ENCODE data around the gene PSMB5. TPM values are rescaled to one million over a fixed set of nuclear protein-coding genes. Genes with fewer than 3 reads are reported as not detected.

Gene PSMB5
- total and polyA plus RNA-seq, 2 of the 13 experiments (the other 11 are each of a cell fraction or from before 2014, with no cell fraction given): 705 to 871 TPM

DNA sequence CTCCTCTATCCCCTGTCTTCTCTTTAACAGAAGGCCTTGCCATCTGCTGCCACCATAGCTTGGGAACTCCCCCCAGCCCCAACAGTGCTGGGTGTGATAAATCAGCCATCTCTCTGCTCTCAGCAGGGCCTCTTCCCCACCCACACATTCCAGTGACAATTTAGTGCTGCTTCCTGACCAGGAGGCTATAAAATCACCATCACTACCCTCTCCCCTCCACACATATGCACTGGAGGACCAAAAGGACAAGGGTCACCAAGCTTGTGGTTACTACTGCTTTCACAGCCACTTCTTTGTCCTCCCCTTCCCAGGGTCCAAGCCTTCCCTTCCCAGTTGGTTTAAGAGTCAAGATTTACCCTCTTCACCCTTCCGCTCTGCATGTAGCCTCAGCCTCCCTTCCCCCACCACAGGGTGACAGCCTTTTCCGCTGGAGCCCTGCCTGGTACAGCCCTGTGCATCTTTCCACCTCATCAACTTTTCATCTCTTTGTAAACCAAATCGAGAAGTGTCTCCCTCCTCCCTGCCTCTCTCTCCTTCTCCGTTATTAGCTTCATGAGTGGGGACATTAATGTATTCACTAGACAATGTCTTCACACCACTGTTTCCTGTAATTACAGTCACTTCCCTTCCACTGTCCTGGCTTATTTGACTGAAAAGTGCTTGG, 9.4 kb downstream of the PSMB5 start (continued):
- TF ChIP-seq CBX5 (CRISPR knock-in tag; IDR thresholded peaks at IDR 0.05; ENCODE audit: borderline replicate concordance): no peak
- TF ChIP-seq, protein P1, sequence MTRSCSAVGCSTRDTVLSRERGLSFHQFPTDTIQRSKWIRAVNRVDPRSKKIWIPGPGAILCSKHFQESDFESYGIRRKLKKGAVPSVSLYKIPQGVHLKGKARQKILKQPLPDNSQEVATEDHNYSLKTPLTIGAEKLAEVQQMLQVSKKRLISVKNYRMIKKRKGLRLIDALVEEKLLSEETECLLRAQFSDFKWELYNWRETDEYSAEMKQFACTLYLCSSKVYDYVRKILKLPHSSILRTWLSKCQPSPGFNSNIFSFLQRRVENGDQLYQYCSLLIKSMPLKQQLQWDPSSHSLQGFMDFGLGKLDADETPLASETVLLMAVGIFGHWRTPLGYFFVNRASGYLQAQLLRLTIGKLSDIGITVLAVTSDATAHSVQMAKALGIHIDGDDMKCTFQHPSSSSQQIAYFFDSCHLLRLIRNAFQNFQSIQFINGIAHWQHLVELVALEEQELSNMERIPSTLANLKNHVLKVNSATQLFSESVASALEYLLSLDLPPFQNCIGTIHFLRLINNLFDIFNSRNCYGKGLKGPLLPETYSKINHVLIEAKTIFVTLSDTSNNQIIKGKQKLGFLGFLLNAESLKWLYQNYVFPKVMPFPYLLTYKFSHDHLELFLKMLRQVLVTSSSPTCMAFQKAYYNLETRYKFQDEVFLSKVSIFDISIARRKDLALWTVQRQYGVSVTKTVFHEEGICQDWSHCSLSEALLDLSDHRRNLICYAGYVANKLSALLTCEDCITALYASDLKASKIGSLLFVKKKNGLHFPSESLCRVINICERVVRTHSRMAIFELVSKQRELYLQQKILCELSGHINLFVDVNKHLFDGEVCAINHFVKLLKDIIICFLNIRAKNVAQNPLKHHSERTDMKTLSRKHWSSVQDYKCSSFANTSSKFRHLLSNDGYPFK (CRISPR knock-in tag; IDR thresholded peaks at IDR 0.05; ENCODE audit: borderline replicate concordance): no peak; the same call in 1 of the 2 replicates
- no peak for TF ChIP-seq AKNA (CRISPR knock-in tag; IDR thresholded peaks at IDR 0.05; ENCODE audit: borderline replicate concordance)
- TF ChIP-seq ERF (CRISPR knock-in tag; IDR thresholded peaks at IDR 0.05): no peak
- no peak for TF ChIP-seq ZZZ3 (CRISPR knock-in tag; IDR thresholded peaks at IDR 0.05; ENCODE audit: borderline replicate concordance)
- no peak for TF ChIP-seq MAFK (conservative IDR thresholded peaks at IDR 0.05 in 1 of 2, IDR thresholded peaks at IDR 0.05 in 1 of 2; ENCODE audit: low read length in 2 of 2)
- no peak for TF ChIP-seq ZNF557 (CRISPR knock-in tag; IDR thresholded peaks at IDR 0.05)
- 0 out of 2 replicates have a peak, but pooled peaks have one; percentile 18 for TF ChIP-seq ZMYM4 (CRISPR knock-in tag; IDR thresholded peaks at IDR 0.05)
- no peak for TF ChIP-seq TSC22D2 (CRISPR knock-in tag; IDR thresholded peaks at IDR 0.05; ENCODE audit: borderline replicate concordance)
- no peak for TF ChIP-seq AKAP8 (CRISPR knock-in tag; IDR thresholded peaks at IDR 0.05)
- no peak for TF ChIP-seq TP53 (CRISPR knock-in tag; conservative IDR thresholded peaks at IDR 0.05)
- TF ChIP-seq POLR2A (IDR thresholded peaks at IDR 0.05; ENCODE audit: insufficient read depth in 1 of 2, low read depth in 2 of 2, low read length in 2 of 2): peak; percentile 52 to 61
- TF ChIP-seq, protein P2, sequence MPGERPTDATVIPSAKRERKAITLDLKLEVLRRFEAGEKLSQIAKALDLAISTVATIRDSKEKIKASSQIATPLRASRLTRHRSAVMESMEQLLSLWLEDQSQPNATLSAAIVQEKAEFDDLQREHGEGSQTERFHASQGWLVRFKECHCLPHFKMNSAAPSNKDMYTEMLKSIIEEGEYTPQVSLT (CRISPR knock-in tag; IDR thresholded peaks at IDR 0.05; ENCODE audit: borderline replicate concordance, low read depth): no peak
- peak; percentile 39; the same call in 1 of the 2 replicates for TF ChIP-seq ZNF281 (CRISPR knock-in tag; IDR thresholded peaks at IDR 0.05; ENCODE audit: borderline replicate concordance)
- no peak for TF ChIP-seq ZNF468 (CRISPR knock-in tag; IDR thresholded peaks at IDR 0.05)
- TF ChIP-seq, protein P3, sequence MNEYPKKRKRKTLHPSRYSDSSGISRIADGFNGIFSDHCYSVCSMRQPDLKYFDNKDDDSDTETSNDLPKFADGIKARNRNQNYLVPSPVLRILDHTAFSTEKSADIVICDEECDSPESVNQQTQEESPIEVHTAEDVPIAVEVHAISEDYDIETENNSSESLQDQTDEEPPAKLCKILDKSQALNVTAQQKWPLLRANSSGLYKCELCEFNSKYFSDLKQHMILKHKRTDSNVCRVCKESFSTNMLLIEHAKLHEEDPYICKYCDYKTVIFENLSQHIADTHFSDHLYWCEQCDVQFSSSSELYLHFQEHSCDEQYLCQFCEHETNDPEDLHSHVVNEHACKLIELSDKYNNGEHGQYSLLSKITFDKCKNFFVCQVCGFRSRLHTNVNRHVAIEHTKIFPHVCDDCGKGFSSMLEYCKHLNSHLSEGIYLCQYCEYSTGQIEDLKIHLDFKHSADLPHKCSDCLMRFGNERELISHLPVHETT (CRISPR knock-in tag; conservative IDR thresholded peaks at IDR 0.05): no peak
- TF ChIP-seq POLR2AphosphoS2 (IDR thresholded peaks at IDR 0.05; ENCODE audit: low read depth, low read length): peak; percentile 77; the same call in 1 of the 2 replicates
